GM19193 (cell line): ENCODE data around the gene KAT6B.

ENCODE experiments used
- POLR2A ChIP-seq: IDR thresholded peaks from 4 replicates; pipeline ENCODE4 v1.6.1; 2011; ENCODE audit not compliant: insufficient read depth, insufficient read length; ENCODE audit errors: extremely low read depth

KAT6B gene

DNA sequence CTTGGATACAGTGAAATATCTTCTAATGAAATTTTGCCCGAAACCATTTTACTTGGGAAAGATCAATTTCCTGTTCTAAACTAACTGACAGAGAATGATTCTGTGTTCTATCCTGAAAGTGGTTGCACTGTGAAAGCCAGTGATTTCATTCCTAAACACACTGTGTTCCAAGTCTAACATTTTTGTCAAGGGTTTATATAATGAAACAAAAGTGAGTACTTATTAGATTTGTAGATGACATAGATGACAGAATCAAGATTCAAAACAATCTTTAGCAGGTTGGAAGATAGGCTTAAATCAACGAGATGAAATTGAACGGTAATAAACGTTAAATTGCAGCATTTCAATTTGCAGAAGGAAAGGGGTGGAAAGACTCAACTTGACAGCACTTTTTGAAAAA, 13.3 kb downstream of the KAT6B start:
- no peak for TF ChIP-seq POLR2A

GRCh38 chr10:74841265-74841973, 15.0 kb downstream of the KAT6B start:
- TF ChIP-seq POLR2A: no peak

DNA sequence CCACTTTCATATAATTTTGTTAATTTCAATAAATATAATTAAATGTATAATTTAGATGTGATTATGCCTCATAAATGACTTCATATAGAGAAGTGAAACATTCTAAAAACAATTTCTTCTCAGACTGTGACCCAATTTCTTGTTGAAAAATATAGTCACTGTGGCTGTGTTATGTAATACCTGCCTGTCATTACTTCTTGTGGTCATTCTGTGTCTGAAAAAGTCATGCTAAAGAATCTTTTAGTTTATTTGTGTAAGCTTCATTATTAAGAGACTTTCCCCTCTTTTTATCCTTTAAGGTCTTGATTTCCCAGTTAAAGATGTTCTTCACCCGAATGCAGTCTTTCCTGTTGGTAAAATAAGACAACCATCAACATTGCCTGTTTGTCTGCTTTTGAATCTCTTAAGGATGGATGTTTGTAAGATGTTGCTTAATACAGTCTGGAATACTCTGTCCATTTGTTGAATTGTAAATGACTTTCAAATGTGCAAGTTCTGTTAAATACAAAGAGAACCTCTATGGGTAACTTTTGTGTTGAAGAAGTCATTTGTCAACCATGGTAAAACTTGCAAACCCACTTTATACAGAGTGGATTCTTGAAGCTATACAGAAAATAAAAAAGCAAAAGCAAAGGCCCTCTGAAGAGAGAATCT, 16.0 kb downstream of the KAT6B start:
- TF ChIP-seq POLR2A: no peak

GRCh38 chr10:74846958-74847357, 20.6 kb downstream of the KAT6B start:
- TF ChIP-seq POLR2A: no peak

DNA sequence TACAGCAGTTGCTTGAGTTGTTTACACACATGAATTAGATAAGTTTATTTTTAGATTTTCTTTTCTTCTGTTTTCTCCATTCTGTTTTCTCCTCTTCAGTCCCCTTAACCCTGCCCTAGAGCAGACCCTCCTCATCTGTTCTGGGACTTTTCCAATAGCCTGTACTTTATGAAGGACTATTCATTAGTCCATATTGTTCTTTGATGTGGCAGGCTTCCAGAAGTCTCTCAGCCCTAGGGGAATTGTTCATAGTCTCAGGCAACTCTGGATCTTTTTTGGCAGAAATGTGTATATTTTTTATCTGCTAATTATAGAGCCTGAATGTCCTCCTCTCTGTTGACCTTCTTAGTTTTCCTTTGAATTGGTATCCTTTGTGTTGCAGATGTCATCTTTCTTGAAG, 25.4 kb downstream of the KAT6B start:
- TF ChIP-seq POLR2A: no peak

DNA sequence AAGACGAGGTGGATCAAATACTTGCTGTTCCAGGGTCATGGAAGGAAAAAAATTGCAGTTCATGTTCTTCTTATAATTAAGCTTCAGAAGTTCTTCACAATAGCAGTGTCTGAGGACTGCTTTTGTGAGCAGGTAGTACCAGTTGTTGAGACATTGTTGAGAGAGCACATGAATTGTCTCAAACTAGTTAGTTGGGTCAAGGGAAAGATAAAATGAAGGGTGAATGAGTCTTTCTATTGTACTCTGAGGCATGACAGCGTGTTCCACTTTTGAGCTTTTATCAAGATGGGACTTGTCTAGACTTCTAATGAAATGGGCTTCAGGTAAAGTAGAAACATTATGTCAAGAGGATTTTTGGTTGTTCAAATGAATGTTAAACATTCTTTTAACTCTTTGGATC, 26.0 kb downstream of the KAT6B start:
- no peak for TF ChIP-seq POLR2A

- no peak for TF ChIP-seq POLR2A
Observed at GRCh38 chr10:74854610-74855009, 28.2 kb downstream of the KAT6B start.

DNA sequence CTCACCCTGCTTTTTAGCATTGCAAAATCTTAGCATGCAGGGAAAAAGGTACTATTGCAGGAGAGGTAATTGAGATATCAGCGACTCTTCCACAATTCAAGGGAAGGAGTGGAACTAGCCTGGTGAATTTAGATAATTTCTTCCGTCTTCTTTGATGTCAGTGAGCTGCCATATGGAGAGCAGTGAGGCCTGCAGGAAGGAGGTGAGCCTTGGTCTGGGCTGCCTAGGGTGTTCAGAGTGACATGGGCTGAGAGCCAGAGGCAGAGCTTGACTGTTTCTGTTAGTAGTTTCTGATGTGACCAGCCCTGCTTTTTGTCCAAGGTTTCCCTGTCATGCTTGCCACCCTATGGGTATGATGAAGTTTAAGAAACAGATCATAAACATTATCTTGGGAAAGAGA, 28.6 kb downstream of the KAT6B start:
- TF ChIP-seq POLR2A: no peak

GRCh38 chr10:74855439-74855838, 29.0 kb downstream of the KAT6B start:
- no peak for TF ChIP-seq POLR2A

GRCh38 chr10:74856940-74857339, 30.5 kb downstream of the KAT6B start:
- TF ChIP-seq POLR2A: no peak

DNA sequence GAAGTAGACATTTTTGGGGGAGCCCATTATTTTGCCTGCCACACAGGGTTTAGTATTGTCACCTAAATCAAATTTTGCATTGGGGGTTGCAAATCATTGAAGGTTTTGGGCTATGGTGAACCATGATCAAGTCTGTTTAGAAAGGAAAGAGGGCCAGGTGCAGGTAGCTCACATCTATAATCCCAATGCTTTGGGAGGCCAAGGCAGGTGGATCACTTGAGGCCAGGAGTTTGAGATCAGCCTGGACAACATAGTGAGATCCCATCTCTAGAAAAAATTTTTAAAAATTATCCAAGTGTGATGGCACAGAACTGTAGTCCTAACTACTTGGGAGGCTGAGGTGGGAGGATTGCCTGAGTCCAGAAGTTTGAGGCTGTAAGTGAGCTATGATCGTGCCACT, 31.2 kb downstream of the KAT6B start:
- TF ChIP-seq POLR2A: no peak

- TF ChIP-seq POLR2A: no peak
Observed at GRCh38 chr10:74859546-74859945, 33.1 kb downstream of the KAT6B start.

DNA sequence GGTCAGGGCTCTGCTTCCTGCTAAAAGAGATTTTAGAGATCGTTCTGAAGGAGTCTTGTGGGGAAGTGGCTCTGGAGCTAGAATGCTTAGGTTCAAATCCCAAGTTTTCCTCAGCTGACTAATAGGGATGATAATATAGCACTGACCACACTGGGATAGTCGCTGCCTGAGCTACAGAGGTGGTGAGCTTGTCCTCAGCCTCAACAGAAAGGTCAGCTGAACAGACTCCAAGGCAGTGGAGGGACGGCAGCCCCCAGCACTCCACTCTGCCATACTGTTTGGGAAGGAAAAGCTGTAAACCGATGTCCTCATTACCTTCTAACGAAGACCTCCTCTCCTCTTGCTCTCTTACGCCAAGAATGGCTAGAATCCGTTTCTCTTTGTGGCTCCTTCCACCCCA, 36.2 kb downstream of the KAT6B start:
- no peak for TF ChIP-seq POLR2A

- TF ChIP-seq POLR2A: no peak
Observed at GRCh38 chr10:74863551-74863950, 37.2 kb downstream of the KAT6B start.

GRCh38 chr10:74867351-74867750, 41.0 kb downstream of the KAT6B start:
- no peak for TF ChIP-seq POLR2A

GRCh38 chr10:74868392-74868977, 42.1 kb downstream of the KAT6B start:
- TF ChIP-seq POLR2A: no peak
